Measurements from ENCODE around the gene CLSTN2. TPM values are rescaled to one million over a fixed set of nuclear protein-coding genes. Genes with fewer than 3 reads are reported as not detected.

Gene CLSTN2
- total RNA-seq, 2 donors from 2014 or later, result 0.82 to 1.3 TPM

DNA sequence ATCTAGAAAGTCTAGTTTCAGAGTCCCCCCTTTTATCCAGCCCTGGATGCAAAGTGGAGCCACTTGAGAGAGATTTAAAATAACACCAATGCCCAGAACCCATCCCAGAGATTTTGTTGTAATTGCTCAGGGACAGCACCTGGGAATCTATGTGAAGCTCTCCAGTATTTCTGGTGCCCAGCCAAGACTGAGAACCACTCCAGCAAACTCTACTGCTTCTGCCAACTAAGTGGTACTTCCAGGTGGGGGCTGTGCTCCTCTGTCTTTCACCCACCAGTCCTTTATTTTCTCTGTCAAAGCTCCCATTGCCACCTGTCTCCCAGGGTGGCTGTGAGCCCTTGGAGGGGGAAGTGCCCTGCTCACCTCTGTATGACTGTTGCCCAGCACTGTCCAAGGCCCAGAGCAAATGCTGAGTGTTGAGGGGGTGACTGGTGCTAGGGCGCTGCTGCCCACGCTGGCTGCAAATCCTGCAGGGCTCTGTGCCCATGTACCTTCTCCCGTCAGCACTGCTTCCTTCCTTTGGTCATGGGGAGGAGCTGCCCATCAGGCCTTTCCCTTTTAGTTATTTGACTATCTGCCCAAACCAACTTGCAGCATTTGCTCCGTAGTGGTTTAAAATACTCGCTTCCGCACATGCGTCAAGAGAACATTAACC, 9.4 kb downstream of the CLSTN2 start:
- Histone ChIP-seq H3K4me1 (no peaks in the 10 kb centered on the region), H3K36me3 (no peaks in the 10 kb centered on the region), H3K4me3 (no peak overlapping the region), H3K27ac (no peak overlapping the region), H3K27me3 (peaks cover 7% of the 10 kb centered on the region), H3K9ac (ENCODE audit: low read depth in 2 of 2, low read length in 2 of 2) (no peak overlapping the region), H3K9me3 (no peaks in the 10 kb centered on the region)
- intact Hi-C loops (cut with DNase I), result loop anchor here (10.0 kb wide), 1 partner anchor 920 kb away; no protein-coding TSS in a partner anchor
- no peak for DNase-seq
- TF ChIP-seq, protein P1, sequence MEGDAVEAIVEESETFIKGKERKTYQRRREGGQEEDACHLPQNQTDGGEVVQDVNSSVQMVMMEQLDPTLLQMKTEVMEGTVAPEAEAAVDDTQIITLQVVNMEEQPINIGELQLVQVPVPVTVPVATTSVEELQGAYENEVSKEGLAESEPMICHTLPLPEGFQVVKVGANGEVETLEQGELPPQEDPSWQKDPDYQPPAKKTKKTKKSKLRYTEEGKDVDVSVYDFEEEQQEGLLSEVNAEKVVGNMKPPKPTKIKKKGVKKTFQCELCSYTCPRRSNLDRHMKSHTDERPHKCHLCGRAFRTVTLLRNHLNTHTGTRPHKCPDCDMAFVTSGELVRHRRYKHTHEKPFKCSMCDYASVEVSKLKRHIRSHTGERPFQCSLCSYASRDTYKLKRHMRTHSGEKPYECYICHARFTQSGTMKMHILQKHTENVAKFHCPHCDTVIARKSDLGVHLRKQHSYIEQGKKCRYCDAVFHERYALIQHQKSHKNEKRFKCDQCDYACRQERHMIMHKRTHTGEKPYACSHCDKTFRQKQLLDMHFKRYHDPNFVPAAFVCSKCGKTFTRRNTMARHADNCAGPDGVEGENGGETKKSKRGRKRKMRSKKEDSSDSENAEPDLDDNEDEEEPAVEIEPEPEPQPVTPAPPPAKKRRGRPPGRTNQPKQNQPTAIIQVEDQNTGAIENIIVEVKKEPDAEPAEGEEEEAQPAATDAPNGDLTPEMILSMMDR (IDR thresholded peaks at IDR 0.05), result no peak

DNA sequence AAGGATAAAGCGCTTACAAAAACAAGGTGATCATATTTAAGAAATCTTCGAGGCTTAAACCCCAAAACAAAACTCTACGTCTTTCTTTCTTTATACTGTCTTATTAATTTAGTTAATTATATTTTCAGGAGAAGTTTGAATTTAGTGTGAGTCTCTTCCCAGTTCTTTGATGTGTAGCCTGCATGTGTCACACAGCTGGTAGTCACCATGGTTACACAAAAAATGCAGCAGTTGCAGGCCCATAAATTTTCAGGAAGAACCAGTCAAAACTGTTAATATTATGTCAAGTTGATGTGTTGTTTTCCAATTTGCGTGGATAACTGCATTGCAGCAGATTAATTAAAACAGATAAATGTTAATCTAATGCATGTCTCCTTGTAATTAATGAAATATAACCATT, 10.4 kb downstream of the CLSTN2 start:
- no peak for DNase-seq
- Histone ChIP-seq H3K27ac (no peak overlapping the region), H3K36me3 (no peaks in the 10 kb centered on the region), H3K9me3 (no peaks in the 10 kb centered on the region), H3K4me1 (no peaks in the 10 kb centered on the region), H3K4me3 (no peak overlapping the region), H3K9ac (ENCODE audit: low read depth in 2 of 2, low read length in 2 of 2) (no peak overlapping the region), H3K27me3 (peaks cover 3% of the 10 kb centered on the region)
- intact Hi-C loops (cut with DNase I), result loop anchor here (10.0 kb wide), 1 partner anchor 919 kb away; no protein-coding TSS in a partner anchor
- TF ChIP-seq, protein P1 (IDR thresholded peaks at IDR 0.05), result no peak

DNA sequence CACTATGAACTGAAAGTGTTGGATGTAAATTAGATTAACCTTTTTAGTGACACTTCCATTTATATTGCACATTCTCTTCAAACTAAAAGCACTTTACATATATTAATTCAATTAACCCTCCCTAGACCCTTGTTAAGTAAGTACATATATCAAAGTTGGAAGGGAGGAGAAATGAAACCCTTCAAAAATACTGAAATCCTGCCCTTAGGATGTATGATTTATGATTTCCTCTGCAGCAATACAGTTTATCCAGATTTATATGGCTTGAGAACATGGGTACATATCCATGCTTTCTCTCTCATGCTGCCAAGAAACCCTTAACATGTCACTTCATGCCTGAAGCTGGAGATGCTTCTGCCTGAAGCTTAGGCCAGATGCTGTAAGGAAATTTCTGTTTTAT, 11.0 kb downstream of the CLSTN2 start:
- DNase-seq, result no peak
- H3K4me3 ChIP-seq, result no peak overlapping the region
- H3K9ac ChIP-seq (ENCODE audit: low read depth in 2 of 2, low read length in 2 of 2), result no peak overlapping the region
- no peaks in the 10 kb centered on the region for H3K4me1 ChIP-seq
- intact Hi-C loops (cut with DNase I), result loop anchor here (10.0 kb wide), 1 partner anchor 919 kb away; no protein-coding TSS in a partner anchor
- H3K27ac ChIP-seq, result no peak overlapping the region
- H3K27me3 ChIP-seq, result no peaks in the 10 kb centered on the region
- no peaks in the 10 kb centered on the region for H3K36me3 ChIP-seq
- TF ChIP-seq, protein P1 (IDR thresholded peaks at IDR 0.05), result no peak
- no peaks in the 10 kb centered on the region for H3K9me3 ChIP-seq

DNA sequence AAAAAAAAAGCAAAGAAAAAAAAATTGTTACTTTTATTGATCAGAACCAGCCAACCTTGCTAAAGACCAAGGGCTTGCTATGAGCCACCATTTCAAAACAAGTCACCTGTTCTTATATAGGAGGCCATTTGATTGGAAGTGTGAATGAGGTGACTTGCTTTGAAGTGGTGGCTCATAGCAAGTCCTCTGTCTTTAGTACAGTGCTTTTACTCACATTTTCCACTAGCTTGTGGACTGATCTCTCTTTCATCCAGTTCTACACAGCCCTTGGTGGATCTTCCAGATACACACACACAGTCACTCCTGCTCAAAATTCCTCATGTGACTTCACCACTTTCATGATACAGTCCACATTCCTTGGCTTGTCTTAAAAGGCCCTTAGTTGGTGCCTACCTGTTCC, 13.5 kb downstream of the CLSTN2 start:
- no peak overlapping the region for H3K9ac ChIP-seq (ENCODE audit: low read depth in 2 of 2, low read length in 2 of 2)
- H3K9me3 ChIP-seq, result no peaks in the 10 kb centered on the region
- TF ChIP-seq, protein P1 (IDR thresholded peaks at IDR 0.05), result no peak
- no peaks in the 10 kb centered on the region for H3K27me3 ChIP-seq
- H3K4me3 ChIP-seq, result no peak overlapping the region
- no peaks in the 10 kb centered on the region for H3K36me3 ChIP-seq
- intact Hi-C loops (cut with DNase I), result loop anchor here (10.0 kb wide), 1 partner anchor 916 kb away; no protein-coding TSS in a partner anchor
- H3K4me1 ChIP-seq, result no peaks in the 10 kb centered on the region
- no peak overlapping the region for H3K27ac ChIP-seq
- no peak for DNase-seq

DNA sequence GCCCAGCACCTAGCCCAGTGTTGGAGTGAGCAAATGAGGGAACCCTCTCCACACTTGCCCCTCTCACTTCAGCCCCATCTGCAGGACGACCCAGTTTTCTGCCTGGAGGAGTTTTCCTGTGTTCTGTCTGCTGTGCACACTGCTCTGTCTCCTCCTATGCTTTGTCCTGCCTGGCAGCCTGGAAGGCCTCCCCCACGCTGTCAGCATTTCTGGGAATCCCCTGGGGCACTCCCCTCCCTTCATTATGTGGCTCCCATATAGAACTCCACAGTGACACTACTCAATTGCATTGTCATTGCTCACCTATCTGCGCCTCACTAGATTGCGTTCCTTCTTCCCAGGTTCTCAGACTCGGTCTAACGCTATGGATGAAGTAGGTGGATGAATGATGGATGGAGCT, 13.9 kb downstream of the CLSTN2 start:
- Histone ChIP-seq H3K27me3 (no peaks in the 10 kb centered on the region), H3K36me3 (no peaks in the 10 kb centered on the region), H3K27ac (no peak overlapping the region), H3K9ac (ENCODE audit: low read depth in 2 of 2, low read length in 2 of 2) (no peak overlapping the region), H3K9me3 (no peaks in the 10 kb centered on the region), H3K4me1 (no peaks in the 10 kb centered on the region), H3K4me3 (no peak overlapping the region)
- TF ChIP-seq, protein P1 (IDR thresholded peaks at IDR 0.05), result no peak
- intact Hi-C loops (cut with DNase I), result loop anchor here (10.0 kb wide), 1 partner anchor 916 kb away; no protein-coding TSS in a partner anchor
- no peak for DNase-seq

All from colonic mucosa (tissue), 4 donors.